ENCODE measurements around the gene CIT. TPM values are rescaled to one million over a fixed set of nuclear protein-coding genes. Genes with fewer than 3 reads are reported as not detected.
"Not testable (repeated sequence)": the region's sequence is repeated elsewhere in the genome, so short reads cannot be mapped to it uniquely, and the experiment has no call there.

The CIT gene, protein sequence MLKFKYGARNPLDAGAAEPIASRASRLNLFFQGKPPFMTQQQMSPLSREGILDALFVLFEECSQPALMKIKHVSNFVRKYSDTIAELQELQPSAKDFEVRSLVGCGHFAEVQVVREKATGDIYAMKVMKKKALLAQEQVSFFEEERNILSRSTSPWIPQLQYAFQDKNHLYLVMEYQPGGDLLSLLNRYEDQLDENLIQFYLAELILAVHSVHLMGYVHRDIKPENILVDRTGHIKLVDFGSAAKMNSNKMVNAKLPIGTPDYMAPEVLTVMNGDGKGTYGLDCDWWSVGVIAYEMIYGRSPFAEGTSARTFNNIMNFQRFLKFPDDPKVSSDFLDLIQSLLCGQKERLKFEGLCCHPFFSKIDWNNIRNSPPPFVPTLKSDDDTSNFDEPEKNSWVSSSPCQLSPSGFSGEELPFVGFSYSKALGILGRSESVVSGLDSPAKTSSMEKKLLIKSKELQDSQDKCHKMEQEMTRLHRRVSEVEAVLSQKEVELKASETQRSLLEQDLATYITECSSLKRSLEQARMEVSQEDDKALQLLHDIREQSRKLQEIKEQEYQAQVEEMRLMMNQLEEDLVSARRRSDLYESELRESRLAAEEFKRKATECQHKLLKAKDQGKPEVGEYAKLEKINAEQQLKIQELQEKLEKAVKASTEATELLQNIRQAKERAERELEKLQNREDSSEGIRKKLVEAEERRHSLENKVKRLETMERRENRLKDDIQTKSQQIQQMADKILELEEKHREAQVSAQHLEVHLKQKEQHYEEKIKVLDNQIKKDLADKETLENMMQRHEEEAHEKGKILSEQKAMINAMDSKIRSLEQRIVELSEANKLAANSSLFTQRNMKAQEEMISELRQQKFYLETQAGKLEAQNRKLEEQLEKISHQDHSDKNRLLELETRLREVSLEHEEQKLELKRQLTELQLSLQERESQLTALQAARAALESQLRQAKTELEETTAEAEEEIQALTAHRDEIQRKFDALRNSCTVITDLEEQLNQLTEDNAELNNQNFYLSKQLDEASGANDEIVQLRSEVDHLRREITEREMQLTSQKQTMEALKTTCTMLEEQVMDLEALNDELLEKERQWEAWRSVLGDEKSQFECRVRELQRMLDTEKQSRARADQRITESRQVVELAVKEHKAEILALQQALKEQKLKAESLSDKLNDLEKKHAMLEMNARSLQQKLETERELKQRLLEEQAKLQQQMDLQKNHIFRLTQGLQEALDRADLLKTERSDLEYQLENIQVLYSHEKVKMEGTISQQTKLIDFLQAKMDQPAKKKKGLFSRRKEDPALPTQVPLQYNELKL (N-terminal part only)
- polyA plus RNA-seq = not detected

- Mint-ChIP-seq H3K27ac (peak within 1 kb of the TSS in 2 of 3 donors; percentile 42 to 88), H3K9me3 (no peaks in the 10 kb centered on the region), H3K27me3 (peaks cover 4% of the 10 kb centered on the region), H3K36me3 (no peaks in the 10 kb centered on the region), H3K4me3 (peak within 1 kb of the TSS; percentile 66 to 92 (median 89)), H3K4me1 (peaks cover 0 to 13% (median 3%) of the 10 kb centered on the region in 3 donors)
These were observed at the start of gene CIT for GRCh38 chr12:119876761-119877638. Gene CIT (minus strand): TSS chr12:119877320. CDS start chr12:119876168, 1,152 bp downstream.

DNA sequence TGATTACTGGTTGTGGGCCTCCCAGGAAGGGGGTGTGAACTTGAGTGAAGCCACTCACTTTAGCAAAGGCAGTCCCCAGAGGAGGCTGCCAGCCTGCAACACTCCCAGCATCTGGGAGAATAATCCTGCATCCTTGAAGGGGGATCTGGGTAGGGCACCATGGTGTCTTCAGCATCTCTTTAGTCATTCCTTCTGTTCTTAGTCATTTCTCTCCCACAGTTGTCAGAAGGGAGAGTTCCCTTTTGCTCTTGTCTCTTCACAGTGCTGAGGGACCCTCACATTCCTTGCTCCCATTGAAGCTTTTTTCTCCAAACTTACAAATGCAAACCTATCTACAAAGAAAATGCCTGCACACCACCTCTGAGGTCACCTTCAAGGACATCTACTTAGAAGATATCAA is 48.1 kb upstream of the CIT start:
- Mint-ChIP-seq H3K27ac (no peak overlapping the region), H3K4me1 (peaks cover 0 to 3% (median 2%) of the 10 kb centered on the region in 3 donors), H3K9me3 (no peaks in the 10 kb centered on the region), H3K4me3 (no peak overlapping the region), H3K36me3 (no peaks in the 10 kb centered on the region), H3K27me3 (peaks cover under 1% of the 10 kb centered on the region)

GRCh38 chr12:119920064-119920463 is 42.9 kb upstream of the CIT start:
- no peak overlapping the region for H3K27ac Mint-ChIP-seq
- H3K4me1 Mint-ChIP-seq = peaks cover 0 to 3% (median 2%) of the 10 kb centered on the region in 3 donors
- H3K27me3 Mint-ChIP-seq = peaks cover 10% of the 10 kb centered on the region
- H3K4me3 Mint-ChIP-seq = no peak overlapping the region
- H3K36me3 Mint-ChIP-seq = no peaks in the 10 kb centered on the region
- no peaks in the 10 kb centered on the region for H3K9me3 Mint-ChIP-seq

- Mint-ChIP-seq H3K36me3 (no peaks in the 10 kb centered on the region), H3K27ac (no peak overlapping the region), H3K9me3 (no peaks in the 10 kb centered on the region), H3K27me3 (peaks cover 10% of the 10 kb centered on the region), H3K4me1 (no peaks in the 10 kb centered on the region), H3K4me3 (no peak overlapping the region)
These were observed 38.9 kb upstream of the CIT start for GRCh38 chr12:119915894-119916510.

GRCh38 chr12:119914666-119915065 is 37.5 kb upstream of the CIT start:
- Mint-ChIP-seq H3K9me3 (no peaks in the 10 kb centered on the region), H3K4me3 (no peak overlapping the region), H3K27ac (no peak overlapping the region), H3K4me1 (no peaks in the 10 kb centered on the region), H3K36me3 (no peaks in the 10 kb centered on the region), H3K27me3 (peaks cover 10% of the 10 kb centered on the region)

DNA sequence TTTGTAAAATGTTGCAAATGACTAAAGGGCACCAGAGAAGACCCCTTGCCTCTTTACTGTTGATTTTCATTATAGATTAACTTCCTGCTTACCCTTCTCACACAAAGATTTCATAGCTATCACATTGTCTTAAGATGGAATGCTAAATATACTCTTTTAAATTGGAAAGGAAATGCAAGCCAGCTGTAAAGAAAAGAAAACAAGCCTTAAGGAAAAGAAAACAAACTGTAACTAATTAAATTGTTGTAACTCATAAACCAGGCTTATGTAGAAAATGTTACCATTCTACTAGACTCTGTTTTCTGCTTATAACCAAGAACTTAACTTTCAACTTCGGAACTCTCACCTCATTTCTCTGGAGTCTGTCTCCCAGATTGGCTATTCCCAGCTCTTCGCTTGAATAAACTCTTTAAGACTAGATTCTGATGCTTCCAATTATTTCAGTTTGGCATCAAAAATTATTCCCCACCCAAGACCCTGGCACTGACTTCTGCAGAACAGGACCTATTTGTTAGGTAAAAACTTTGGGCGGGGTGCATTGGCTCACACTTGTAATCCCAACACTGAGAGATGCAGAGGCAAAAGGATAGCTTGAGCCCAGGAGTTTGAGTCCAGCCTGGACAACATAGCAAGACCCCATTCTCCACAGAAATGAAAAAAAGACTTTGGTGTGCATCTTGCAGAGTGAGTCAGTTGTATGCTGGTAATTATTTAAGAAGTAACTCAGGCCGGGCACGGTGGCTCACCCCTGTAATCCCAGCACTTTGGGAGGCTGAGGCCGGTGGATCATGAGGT is 36.6 kb upstream of the CIT start:
- Mint-ChIP-seq H3K4me1 (no peaks in the 10 kb centered on the region), H3K27ac (no peak overlapping the region), H3K9me3 (no peaks in the 10 kb centered on the region), H3K27me3 (peaks cover 10% of the 10 kb centered on the region), H3K36me3 (no peaks in the 10 kb centered on the region), H3K4me3 (no peak overlapping the region)

GRCh38 chr12:119911182-119911581 is 34.1 kb upstream of the CIT start:
- Mint-ChIP-seq H3K36me3 (no peaks in the 10 kb centered on the region), H3K27me3 (peaks cover 11% of the 10 kb centered on the region), H3K4me3 (no peak overlapping the region), H3K4me1 (no peaks in the 10 kb centered on the region), H3K9me3 (no peaks in the 10 kb centered on the region), H3K27ac (no peak overlapping the region)

DNA sequence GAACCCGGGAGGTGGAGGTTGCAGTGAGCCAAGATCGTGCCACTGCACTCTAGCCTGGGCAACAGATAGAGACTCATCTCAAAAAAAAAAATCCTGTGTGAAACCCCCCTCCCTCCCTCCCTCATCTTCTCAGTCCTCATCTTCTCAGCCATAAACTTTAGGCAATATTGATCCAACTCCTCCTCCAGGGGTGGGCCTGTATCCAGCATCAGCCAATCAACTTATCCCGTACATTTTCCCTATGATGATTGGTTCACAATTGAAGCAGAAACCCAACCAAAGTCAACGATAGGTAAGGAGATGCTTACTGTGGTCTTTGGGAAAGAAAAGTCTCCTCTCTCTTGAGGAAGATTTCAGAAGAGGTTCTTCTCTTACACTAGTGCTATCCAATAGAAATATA is 33.5 kb upstream of the CIT start:
- Mint-ChIP-seq H3K36me3 (no peaks in the 10 kb centered on the region), H3K27me3 (peaks cover 6% of the 10 kb centered on the region), H3K27ac (no peak overlapping the region), H3K9me3 (no peaks in the 10 kb centered on the region), H3K4me1 (no peaks in the 10 kb centered on the region), H3K4me3 (no peak overlapping the region)

DNA sequence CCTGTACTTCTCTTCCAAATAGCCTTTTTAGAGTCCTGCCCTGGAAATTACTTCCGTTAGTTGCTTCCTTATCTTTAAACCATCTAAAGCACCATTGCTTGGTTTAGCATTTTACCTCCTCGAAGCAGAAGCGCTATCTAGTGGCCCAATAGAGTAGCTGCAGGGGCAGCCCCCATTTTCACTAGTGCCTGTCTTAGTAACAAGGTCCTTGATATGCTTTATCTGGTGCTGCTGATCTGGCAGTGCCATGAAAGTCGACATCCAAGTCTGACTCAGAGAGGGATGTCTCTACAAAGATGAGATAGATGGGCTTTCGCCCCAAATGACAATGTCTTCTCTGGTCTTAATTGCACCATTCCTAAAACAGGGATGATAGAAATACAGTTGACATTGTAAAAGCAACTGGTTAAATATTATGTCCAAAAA is 25.0 kb upstream of the CIT start:
- no peaks in the 10 kb centered on the region for H3K36me3 Mint-ChIP-seq
- no peak overlapping the region for H3K4me3 Mint-ChIP-seq
- no peaks in the 10 kb centered on the region for H3K9me3 Mint-ChIP-seq
- peaks cover 0 to 4% (median 4%) of the 10 kb centered on the region in 3 donors for H3K4me1 Mint-ChIP-seq
- H3K27ac Mint-ChIP-seq = peak overlapping the region in 1 of 3 donors; percentile 28
- H3K27me3 Mint-ChIP-seq = peaks cover 2% of the 10 kb centered on the region

GRCh38 chr12:119901670-119902069 is 24.6 kb upstream of the CIT start:
- Mint-ChIP-seq H3K36me3 (no peaks in the 10 kb centered on the region), H3K27ac (peak overlapping the region in 1 of 3 donors; percentile 28), H3K9me3 (no peaks in the 10 kb centered on the region), H3K27me3 (peaks cover 2% of the 10 kb centered on the region), H3K4me1 (peaks cover 0 to 4% (median 4%) of the 10 kb centered on the region in 3 donors), H3K4me3 (no peak overlapping the region)

DNA sequence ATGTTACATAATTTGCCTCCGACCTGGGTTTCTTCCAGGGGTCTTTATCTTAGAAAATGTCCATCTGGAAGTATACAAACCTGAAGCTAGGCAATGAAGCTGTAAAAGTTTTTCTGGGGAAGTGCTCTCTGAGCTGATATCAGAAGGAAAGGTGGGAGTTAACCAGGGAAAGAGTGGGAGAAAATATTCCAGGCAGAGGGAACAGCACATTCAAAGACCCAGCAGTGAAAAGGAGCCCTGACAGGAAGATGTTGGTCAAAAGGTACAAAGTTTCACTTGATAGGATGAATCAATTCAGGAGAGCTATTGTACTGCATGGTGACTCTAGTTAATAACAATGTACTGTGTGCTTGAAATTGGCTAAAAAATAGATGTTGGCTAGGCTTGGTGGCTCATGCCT is 17.8 kb upstream of the CIT start:
- H3K4me3 Mint-ChIP-seq = no peak overlapping the region
- no peaks in the 10 kb centered on the region for H3K4me1 Mint-ChIP-seq
- no peaks in the 10 kb centered on the region for H3K9me3 Mint-ChIP-seq
- peaks cover 6% of the 10 kb centered on the region for H3K27me3 Mint-ChIP-seq
- no peak overlapping the region for H3K27ac Mint-ChIP-seq
- no peaks in the 10 kb centered on the region for H3K36me3 Mint-ChIP-seq

DNA sequence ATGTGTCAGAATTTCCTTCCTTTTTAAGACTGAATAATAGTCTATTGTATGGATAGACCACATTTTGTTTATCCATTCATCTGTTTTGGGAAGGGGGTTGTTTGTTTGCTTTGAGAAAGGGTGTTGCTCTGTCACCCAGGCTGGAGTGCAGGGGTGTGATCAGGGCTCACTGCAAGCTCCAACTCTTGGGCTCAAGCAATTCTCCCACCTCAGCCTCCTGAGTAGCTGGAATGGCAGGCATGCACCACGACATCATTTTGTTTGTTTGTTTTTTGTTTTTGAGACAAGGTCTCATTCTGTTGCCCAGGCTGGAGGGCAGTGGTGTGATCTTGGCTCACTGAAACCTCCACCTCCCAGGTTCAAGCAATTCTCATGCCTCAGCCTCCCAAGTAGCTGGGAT is 15.5 kb upstream of the CIT start:
- not testable (repeated sequence) for H3K36me3 Mint-ChIP-seq, H3K9me3 Mint-ChIP-seq, H3K4me1 Mint-ChIP-seq, H3K27me3 Mint-ChIP-seq, H3K4me3 Mint-ChIP-seq, H3K27ac Mint-ChIP-seq

DNA sequence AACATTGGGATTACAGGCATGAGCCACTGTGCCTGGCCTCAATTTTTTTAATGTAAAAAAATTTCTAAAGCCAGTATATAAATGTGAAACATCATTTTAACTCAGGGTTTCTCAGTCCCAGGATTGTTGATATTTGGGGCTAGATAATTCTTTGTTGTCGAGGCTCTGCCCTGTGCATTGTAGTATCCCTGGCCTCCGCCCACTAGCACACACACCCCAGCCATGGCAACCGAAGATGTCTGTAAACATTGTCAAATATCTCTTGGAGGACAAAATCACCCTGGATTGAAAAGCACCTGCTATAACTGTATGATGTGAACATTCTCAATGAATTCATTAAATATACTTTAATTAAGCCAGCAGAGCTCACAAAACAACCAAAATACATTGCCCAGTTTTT is 8.4 kb upstream of the CIT start:
- Mint-ChIP-seq H3K4me1 (no peaks in the 10 kb centered on the region), H3K27ac (no peak overlapping the region), H3K27me3 (peaks cover 10% of the 10 kb centered on the region), H3K9me3 (no peaks in the 10 kb centered on the region), H3K36me3 (no peaks in the 10 kb centered on the region), H3K4me3 (no peak overlapping the region)

Measured in IgD-negative memory B cell (primary cell).